NCI-H1417 treated with DMSO at 0.1 percent for 48 hours (cell line): ENCODE measurements around the gene COL3A1.

Source experiments
- DNase-seq: peaks from one replicate; lab custom pipeline; 2025; lab: John Stamatoyannopoulos, UW

The COL3A1 gene

GRCh38 chr2:188974164-188974563 lies at the start of gene COL3A1:
COL3A1 (plus strand) TSS chr2:188974373; CDS start chr2:188974490, 117 bp downstream.
- no peak for DNase-seq

- no peak for DNase-seq
Observed at GRCh38 chr2:188928643-188929042, 45.5 kb upstream of the COL3A1 start.

- no peak for DNase-seq
Observed at GRCh38 chr2:188931361-188931760, 42.8 kb upstream of the COL3A1 start.

- no peak for DNase-seq
Observed at GRCh38 chr2:188937228-188938220, 36.6 kb upstream of the COL3A1 start.

- no peak for DNase-seq
Observed at GRCh38 chr2:188940171-188940570, 34.0 kb upstream of the COL3A1 start.

- no peak for DNase-seq
Observed at GRCh38 chr2:188944442-188944841, 29.7 kb upstream of the COL3A1 start.

- no peak for DNase-seq
Observed at GRCh38 chr2:188949046-188949818, 24.9 kb upstream of the COL3A1 start.

GRCh38 chr2:188952901-188953300 lies 21.3 kb upstream of the COL3A1 start:
- no peak for DNase-seq

GRCh38 chr2:188956290-188956689 lies 17.9 kb upstream of the COL3A1 start:
- DNase-seq, result no peak

- DNase-seq, result no peak
Observed at GRCh38 chr2:188956961-188957360, 17.2 kb upstream of the COL3A1 start.

GRCh38 chr2:188957646-188958045 lies 16.5 kb upstream of the COL3A1 start:
- no peak for DNase-seq

- no peak for DNase-seq
Observed at GRCh38 chr2:188963741-188964140, 10.4 kb upstream of the COL3A1 start.

GRCh38 chr2:188964976-188965546 lies 9.1 kb upstream of the COL3A1 start:
- no peak for DNase-seq

- no peak for DNase-seq
Observed at GRCh38 chr2:188965563-188965962, 8.6 kb upstream of the COL3A1 start.

GRCh38 chr2:188966079-188966571 lies 8.0 kb upstream of the COL3A1 start:
- DNase-seq, result no peak

GRCh38 chr2:188966728-188967440 lies 7.3 kb upstream of the COL3A1 start:
- no peak for DNase-seq

GRCh38 chr2:188969236-188969635 lies 4.9 kb upstream of the COL3A1 start:
- no peak for DNase-seq

- DNase-seq, result no peak
Observed at GRCh38 chr2:188969651-188970050, 4.5 kb upstream of the COL3A1 start.

GRCh38 chr2:188970211-188970610 lies 4.0 kb upstream of the COL3A1 start:
- DNase-seq, result no peak

- DNase-seq, result no peak
Observed at GRCh38 chr2:188971432-188971861, 2.7 kb upstream of the COL3A1 start.

- no peak for DNase-seq
Observed at GRCh38 chr2:188973641-188974040, 532 bp upstream of the COL3A1 start.
